Gastroesophageal sphincter (tissue), 3 donors: ENCODE results near the gene MTA3.

Experiments used
- EP300 ChIP-seq: sonication (generic); formaldehyde crosslinking; IDR thresholded peaks from one replicate; pipeline ENCODE4 v1.6.1; 2017; ENCODE audit warnings: antibody characterized with exemption, mild to moderate bottlenecking
- POLR2AphosphoS5 ChIP-seq: sonication (generic); formaldehyde crosslinking; IDR thresholded peaks from one replicate; pipeline ENCODE4 v1.6.1; 2017; ENCODE audit warnings: antibody characterized with exemption
- TF ChIP-seq, protein P1 (sequence below), 4 experiments: fragments of 200-600 bp in 2 of 4; fragments of 450-650 bp in 2 of 4; sonication (generic) in 1 of 4; IDR thresholded peaks; one replicate each; pipeline ENCODE4 v1.5.1; 2017 to 2019; ENCODE audit warnings: antibody characterized with exemption in 4 of 4, mild to moderate bottlenecking in 2 of 4, moderate library complexity in 2 of 4

DNA sequence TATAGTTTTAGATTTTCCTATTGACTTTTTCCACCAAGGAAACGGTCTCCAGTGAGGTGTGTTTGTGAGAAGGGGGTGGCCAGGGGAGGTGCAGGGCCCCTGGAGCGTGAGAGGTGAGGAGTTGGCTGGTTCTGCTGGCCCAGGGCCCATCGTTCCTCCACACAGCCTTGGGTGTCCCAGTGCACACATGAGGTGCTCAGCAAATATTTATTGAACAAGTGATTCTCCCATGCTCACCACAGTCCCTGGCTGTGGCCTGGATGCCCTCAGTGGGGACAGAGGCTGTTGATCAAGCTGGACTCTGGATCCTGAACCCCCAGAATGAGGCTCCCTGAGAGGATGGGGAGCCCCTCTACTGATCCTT lies 219.0 kb downstream of the MTA3 start:
- TF ChIP-seq POLR2AphosphoS5, result no peak
- TF ChIP-seq, protein P1, sequence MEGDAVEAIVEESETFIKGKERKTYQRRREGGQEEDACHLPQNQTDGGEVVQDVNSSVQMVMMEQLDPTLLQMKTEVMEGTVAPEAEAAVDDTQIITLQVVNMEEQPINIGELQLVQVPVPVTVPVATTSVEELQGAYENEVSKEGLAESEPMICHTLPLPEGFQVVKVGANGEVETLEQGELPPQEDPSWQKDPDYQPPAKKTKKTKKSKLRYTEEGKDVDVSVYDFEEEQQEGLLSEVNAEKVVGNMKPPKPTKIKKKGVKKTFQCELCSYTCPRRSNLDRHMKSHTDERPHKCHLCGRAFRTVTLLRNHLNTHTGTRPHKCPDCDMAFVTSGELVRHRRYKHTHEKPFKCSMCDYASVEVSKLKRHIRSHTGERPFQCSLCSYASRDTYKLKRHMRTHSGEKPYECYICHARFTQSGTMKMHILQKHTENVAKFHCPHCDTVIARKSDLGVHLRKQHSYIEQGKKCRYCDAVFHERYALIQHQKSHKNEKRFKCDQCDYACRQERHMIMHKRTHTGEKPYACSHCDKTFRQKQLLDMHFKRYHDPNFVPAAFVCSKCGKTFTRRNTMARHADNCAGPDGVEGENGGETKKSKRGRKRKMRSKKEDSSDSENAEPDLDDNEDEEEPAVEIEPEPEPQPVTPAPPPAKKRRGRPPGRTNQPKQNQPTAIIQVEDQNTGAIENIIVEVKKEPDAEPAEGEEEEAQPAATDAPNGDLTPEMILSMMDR (IDR thresholded peaks at IDR 0.05), result no peak
- no peak for TF ChIP-seq EP300
